ENCODE data around the gene NUP85.
A peak's percentile ranks its signal among the peaks of the same experiment; 100 is the strongest.
"Not testable (repeated sequence)": the region's sequence is repeated elsewhere in the genome, so short reads cannot be mapped to it uniquely, and the experiment has no call there.

Gene NUP85

GRCh38 chr17:75242461-75243042 lies 37.1 kb downstream of the NUP85 start:
- peak; percentile 42 for DNase-seq

DNA sequence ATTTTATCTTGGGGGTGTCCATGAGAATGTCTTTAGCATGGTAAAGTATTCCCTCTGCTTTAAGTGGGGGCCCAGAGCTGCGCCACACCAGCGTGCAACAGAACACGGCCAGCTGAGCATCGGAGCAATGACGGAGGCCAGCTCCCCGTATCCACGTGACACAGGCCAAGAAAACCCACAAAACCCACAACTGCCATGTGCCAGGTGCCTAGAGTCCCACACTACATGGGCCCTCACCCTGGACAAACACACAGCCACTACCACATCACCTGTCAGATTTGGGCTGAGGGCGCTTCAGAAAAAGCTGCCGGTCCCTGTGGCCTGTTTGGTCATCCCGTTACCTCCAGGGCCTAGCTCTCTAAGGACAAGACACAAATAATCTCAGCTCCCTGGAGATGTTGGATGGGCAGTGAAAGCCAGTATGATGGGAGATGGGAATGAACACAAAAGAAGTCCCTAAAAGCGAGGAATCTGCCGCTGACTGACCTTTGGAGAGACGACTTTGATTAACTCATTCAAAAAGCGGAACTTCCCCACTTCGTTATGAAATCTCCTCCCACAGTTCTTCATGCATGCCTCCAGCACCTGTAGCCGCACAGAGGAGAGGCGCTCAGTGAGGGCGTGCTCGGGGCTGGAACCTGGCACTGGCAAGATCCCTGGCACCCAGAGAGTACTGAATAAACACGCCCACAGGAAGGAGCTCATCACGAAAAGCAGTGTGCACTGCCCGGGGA lies 38.8 kb downstream of the NUP85 start:
- DNase-seq: no peak

GRCh38 chr17:75245011-75245410 lies 39.5 kb downstream of the NUP85 start:
- no peak for DNase-seq

DNA sequence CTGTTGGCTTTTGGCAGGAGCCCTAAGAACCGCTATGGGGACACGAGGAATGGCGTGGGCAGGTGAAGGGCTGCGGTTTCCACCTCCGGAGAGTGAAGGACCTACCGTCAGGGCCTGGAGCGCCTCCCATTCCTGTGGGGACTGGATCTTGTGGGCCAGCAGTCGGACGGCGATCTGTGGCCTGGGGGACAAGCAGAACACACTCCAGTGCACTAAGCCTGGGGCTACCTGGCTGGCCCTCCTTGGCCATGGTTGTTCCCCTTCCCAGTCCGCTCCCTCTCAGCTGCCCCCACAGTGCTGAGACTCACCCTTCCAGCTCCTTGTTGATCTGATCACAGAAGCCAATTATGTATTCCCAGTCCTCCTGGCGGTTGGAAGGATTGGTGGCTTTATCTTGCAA lies 40.9 kb downstream of the NUP85 start:
- DNase-seq: no peak

- peak; percentile 45 for DNase-seq
These were observed 44.1 kb downstream of the NUP85 start for GRCh38 chr17:75249564-75249963.

- peak; percentile 87 for DNase-seq
These were observed 44.6 kb downstream of the NUP85 start for GRCh38 chr17:75250009-75250471.

DNA sequence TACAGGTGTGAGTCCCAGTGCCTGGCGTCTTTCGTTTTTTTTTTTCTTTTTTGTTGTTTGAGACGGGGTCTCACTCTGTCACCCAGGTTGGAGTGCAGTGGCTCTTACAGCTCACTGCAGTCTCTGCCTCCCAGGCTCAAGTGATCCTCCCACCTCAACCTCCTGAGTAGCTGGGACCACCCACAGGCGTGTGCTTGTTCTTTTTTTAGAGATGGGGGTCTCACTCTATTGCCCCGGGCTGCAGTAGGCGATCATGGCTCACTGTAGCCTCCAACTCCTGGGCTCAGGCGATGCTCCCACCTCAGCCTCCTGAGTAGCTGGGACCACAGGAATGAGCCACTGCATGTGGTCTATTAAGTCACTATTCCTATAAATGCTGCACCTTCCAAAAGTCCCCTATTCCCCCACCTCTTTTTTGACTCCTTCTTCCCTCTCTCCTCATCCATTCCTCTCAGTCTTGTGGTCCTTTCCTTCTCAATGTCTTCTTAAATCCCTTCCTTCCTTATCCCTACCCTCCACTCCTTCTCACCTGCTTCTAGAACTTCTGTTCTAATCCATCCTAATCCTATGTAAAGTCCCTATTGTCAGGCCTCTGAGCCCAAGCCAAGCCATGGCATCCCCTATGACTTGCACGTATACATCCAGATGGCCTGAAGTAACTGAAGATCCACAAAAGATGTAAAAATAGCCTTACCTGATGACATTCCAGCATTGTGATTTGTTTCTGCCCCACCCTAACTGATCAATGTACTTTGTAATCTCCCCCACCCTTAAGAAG lies 46.7 kb downstream of the NUP85 start:
- no peak for DNase-seq

DNA sequence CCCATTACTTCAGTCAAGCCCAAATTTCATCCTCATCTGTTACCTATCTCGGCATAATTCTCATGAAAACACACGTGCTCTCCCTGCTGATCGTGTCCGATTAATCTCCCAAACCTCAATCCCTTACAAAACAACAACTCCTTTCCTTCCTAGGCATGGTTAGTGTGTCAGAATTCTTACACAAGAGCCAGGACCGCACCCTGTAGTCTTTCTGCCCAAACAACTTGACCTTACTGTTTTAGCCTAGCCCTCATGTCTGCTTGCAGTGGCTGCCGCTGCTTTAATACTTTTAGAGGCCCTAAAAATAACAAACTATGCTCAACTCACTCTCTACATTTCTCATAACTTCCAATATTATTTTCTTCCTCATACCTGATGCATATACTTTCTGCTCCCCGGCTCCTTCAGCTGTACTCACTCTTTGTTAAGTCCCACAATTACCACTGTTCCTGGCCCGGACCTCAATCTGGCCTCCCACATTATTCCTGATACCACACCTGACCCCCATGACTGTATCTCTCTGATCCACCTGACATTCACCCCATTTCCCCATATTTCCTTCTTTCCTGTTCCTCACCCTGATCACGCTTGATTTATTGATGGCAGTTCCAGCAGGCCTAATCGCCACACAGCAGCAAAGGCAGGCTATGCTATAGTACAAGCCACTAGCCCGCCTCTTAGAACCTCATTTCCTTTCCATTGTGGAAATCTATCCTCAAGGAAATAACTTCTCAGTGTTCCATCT lies 50.6 kb downstream of the NUP85 start:
- DNase-seq: not testable (repeated sequence)

- not testable (repeated sequence) for DNase-seq
These were observed 51.7 kb downstream of the NUP85 start for GRCh38 chr17:75257228-75257627.

DNA sequence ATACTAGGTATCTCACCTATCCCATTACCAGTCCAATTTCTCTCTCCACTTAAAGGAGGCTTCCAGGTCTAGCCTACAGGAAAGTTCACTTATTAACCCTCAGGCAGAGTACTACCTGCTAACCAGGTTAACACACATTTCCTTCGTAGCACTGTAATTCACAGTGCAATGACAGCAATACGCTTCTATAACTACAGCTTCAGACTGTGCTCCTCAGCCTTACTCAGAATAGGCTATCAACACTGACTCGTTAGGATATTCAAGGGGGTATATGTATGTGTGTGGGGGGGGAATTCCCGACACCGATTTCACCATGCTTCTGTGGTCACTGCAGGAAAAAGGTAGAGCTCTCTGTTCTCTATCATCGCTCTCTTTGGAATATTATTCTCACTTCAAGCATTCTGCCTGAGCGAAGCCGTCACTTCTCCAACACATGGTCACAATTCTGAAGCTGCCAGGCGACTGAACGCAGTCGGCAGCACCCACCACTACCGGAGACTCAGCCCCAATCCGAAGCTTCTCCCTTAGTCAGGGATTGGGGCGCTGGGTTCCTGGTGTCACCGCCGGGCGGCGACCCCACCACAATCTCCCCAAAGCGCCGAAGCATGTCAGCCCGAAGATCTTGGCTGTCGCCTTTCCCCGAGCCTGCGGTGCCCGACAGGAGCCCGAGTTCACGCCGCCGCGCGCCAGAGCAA lies 55.3 kb downstream of the NUP85 start:
- DNase-seq: peak; percentile 74

- peak; percentile 96 for DNase-seq
These were observed 56.0 kb downstream of the NUP85 start, which contains the start of the genes GGA3 and MRPS7 for GRCh38 chr17:75261336-75262111. TSS of gene GGA3 (minus strand) at chr17:75261606. CDS start at chr17:75261587, 19 bp downstream. TSS of gene MRPS7 (plus strand) at chr17:75261879. CDS start at chr17:75261901, 22 bp downstream.

DNA sequence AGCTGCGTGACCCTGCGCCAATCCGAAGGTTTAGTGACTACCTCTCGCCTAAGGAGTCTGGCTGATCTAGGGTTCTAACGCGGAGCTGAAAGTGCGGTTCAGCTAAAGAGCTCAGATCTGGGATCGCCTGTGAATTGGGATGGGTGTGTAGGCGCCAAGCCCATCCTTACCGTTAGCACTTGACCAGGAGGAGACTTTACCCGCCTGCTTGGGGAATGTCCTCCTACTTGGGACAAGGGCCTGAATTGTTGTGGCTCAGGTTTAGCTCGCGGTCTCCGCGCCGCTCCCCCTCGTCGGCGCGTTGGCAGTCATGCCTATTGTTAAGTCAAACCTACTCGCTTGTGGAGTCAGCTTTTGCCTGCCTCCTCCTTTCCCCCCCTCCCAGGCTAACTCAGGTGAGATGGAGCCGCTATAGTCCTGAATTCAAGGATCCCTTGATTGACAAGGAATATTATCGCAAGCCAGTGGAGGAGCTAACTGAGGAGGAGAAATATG lies 56.7 kb downstream of the NUP85 start:
- no peak for DNase-seq

- no peak for DNase-seq
These were observed 57.6 kb downstream of the NUP85 start for GRCh38 chr17:75263055-75263454.

GRCh38 chr17:75265614-75266315 lies 60.3 kb downstream of the NUP85 start:
- DNase-seq: no peak

DNA sequence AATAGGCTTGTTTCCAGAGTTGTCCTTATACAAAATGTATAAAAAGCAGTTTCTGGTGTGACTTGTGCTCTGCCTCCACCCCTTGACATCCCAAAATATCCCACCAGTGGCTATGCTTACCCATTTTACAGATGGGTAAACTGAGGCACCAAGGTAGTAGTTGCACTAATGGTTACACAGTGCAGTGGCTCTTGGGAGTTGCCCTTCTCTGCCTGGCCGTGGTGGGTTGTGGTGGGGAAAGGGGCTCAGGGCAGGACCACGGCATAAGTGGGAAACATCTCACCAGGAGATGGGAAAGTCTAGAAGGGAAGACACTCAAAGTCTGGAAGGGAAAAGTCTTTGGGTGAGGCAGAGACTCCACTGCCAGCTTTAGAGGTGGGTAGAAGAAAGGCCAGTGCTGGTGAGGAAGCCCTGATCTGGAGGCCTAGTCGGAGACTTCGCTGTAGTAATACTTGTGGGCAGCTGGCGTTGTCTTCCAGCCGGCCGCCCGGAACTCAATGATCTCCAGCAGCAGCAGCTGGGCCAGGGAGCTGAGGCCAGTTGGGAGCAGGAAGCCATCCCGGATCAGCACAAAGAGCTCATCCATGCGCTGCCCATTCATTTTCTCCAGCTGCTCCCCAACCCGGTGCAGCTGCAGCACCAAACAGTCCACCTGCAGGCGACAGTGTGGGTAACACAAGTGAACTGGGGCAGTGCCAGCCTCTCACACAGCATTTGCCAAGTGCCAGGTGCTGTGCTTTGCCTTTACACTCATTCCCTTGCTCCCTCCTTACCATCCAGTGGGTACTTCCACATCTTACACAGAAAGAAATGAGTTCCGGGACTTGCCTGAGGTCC lies 61.1 kb downstream of the NUP85 start:
- DNase-seq: no peak

- no peak for DNase-seq
These were observed 61.6 kb downstream of the NUP85 start for GRCh38 chr17:75267153-75267410.

- no peak for DNase-seq
These were observed 62.1 kb downstream of the NUP85 start for GRCh38 chr17:75267411-75268232.

GRCh38 chr17:75269844-75270217 lies 64.4 kb downstream of the NUP85 start:
- peak; percentile 14 for DNase-seq

All from stimulated activated CD4-positive, alpha-beta T cell treated with anti-CD3 and anti-CD28 coated beads, Interleukin-4, amount 100 ng/mL, for 24 hours (primary cell).